ENCODE data around the gene PADI1. TPM values are rescaled to one million over a fixed set of nuclear protein-coding genes. Genes with fewer than 3 reads are reported as not detected.

The PADI1 gene
- total RNA-seq, 1 experiment from 2014 or later: 0.24 TPM

GRCh38 chr1:17282836-17283235 is 77.9 kb downstream of the PADI1 start:
- H2BK120ac ChIP-seq (ENCODE audit: low read depth, low read length, poor library complexity, severe bottlenecking): no peak overlapping the region
- H3K23ac ChIP-seq (ENCODE audit: insufficient read length, low read depth, low read length): no peak overlapping the region
- H3K23me2 ChIP-seq (ENCODE audit: insufficient read length, low read depth, low read length, poor library complexity, severe bottlenecking): no peaks in the 10 kb centered on the region
- H3K4me2 ChIP-seq (ENCODE audit: insufficient read depth, insufficient read length, low read length): no peak overlapping the region
- no peaks in the 10 kb centered on the region for H3K79me1 ChIP-seq (ENCODE audit: insufficient read depth, low read depth, low read length, poor library complexity, severe bottlenecking)
- Mint-ChIP-seq H3K27ac (no peak overlapping the region), H3K36me3 (ENCODE audit: insufficient read depth in 1 of 3, low read depth in 3 of 3) (no peaks in the 10 kb centered on the region), H3K4me3 (no peak overlapping the region), H3K27me3 (ENCODE audit: low read depth) (peaks cover 8% of the 10 kb centered on the region), H3K4me1 (peaks cover 3% of the 10 kb centered on the region in 2 experiments; a peak in 3 of 4 replicates), H3K9me3 (no peaks in the 10 kb centered on the region)
- TF ChIP-seq, protein P1, sequence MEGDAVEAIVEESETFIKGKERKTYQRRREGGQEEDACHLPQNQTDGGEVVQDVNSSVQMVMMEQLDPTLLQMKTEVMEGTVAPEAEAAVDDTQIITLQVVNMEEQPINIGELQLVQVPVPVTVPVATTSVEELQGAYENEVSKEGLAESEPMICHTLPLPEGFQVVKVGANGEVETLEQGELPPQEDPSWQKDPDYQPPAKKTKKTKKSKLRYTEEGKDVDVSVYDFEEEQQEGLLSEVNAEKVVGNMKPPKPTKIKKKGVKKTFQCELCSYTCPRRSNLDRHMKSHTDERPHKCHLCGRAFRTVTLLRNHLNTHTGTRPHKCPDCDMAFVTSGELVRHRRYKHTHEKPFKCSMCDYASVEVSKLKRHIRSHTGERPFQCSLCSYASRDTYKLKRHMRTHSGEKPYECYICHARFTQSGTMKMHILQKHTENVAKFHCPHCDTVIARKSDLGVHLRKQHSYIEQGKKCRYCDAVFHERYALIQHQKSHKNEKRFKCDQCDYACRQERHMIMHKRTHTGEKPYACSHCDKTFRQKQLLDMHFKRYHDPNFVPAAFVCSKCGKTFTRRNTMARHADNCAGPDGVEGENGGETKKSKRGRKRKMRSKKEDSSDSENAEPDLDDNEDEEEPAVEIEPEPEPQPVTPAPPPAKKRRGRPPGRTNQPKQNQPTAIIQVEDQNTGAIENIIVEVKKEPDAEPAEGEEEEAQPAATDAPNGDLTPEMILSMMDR (conservative IDR thresholded peaks at IDR 0.05): no peak
- no peak overlapping the region for H2AFZ ChIP-seq (ENCODE audit: low read length)
- no peak overlapping the region for H2AK5ac ChIP-seq (ENCODE audit: insufficient read length, low read length)
- H3K4ac ChIP-seq (ENCODE audit: low read depth, low read length): no peak overlapping the region
- H3K14ac ChIP-seq (ENCODE audit: insufficient read depth, low read length): no peak overlapping the region
- no peak overlapping the region for H4K5ac ChIP-seq (ENCODE audit: insufficient read length, low read depth, low read length)
- H4K8ac ChIP-seq (replicated peaks; ENCODE audit: insufficient read length, low read depth, low read length): no peak overlapping the region
- H3T11ph ChIP-seq (ENCODE audit: low read length): no peak overlapping the region
- no CpG with 5 or more reads among the region's 5 CpGs for WGBS (ENCODE audit: extremely low coverage, insufficient read length, low lambda C conversion rate)
- H2BK20ac ChIP-seq (ENCODE audit: low read depth, low read length, poor library complexity, severe bottlenecking): no peak overlapping the region
- no peaks in the 10 kb centered on the region for H3K79me2 ChIP-seq (ENCODE audit: insufficient read depth, low read length)
- H3K27me3 ChIP-seq (ENCODE audit: insufficient read depth, low read length): no peaks in the 10 kb centered on the region; the same call in 1 of the 2 replicates
- no peak overlapping the region for H2BK5ac ChIP-seq (ENCODE audit: insufficient read length, low read length)
- no peak overlapping the region for H2BK15ac ChIP-seq (ENCODE audit: low read depth, low read length)
- no peak overlapping the region for H2BK12ac ChIP-seq (ENCODE audit: insufficient read length, low read depth, low read length)
- no peak overlapping the region for H3K27ac ChIP-seq (ENCODE audit: insufficient read length, low read depth, low read length)
- DNase-seq: no peak
- no peaks in the 10 kb centered on the region for H4K20me1 ChIP-seq (ENCODE audit: control insufficient read depth, insufficient read depth, insufficient read length)
- H3K56ac ChIP-seq (ENCODE audit: insufficient read length, low read depth, low read length): no peak overlapping the region
- no peaks in the 10 kb centered on the region for H3K9me3 ChIP-seq (ENCODE audit: control insufficient read depth, low read depth, low read length)
- no peak overlapping the region for H3K18ac ChIP-seq (ENCODE audit: insufficient read length, low read depth, low read length)
- no peak overlapping the region for H4K91ac ChIP-seq (ENCODE audit: insufficient read length, low read depth, low read length)
- no peak overlapping the region for H3K9ac ChIP-seq (ENCODE audit: extremely low read depth, insufficient read length, low read length)
- no peaks in the 10 kb centered on the region for H3K4me1 ChIP-seq (ENCODE audit: insufficient read depth, low read length)

Measured in H9 (cell line).